Activated naive CD8-positive, alpha-beta T cell (primary cell): Measurements from ENCODE around the gene FRAS1.
"Not testable (repeated sequence)": the region's sequence is repeated elsewhere in the genome, so short reads cannot be mapped to it uniquely, and the experiment has no call there.

ENCODE experiments used
- H3K27ac Mint-ChIP-seq: one replicate; pipeline ENCODE4 v1.8.0; 2021; ENCODE audit warnings: mixed read lengths
- H3K27me3 Mint-ChIP-seq: one replicate; pipeline ENCODE4 v1.8.0; 2021; ENCODE audit warnings: mixed read lengths
- H3K36me3 Mint-ChIP-seq: one replicate; pipeline ENCODE4 v1.8.0; 2021; ENCODE audit warnings: mixed read lengths
- H3K4me1 Mint-ChIP-seq: one replicate; pipeline ENCODE4 v1.8.0; 2021; ENCODE audit warnings: low read depth, mixed read lengths
- H3K4me3 Mint-ChIP-seq: one replicate; pipeline ENCODE4 v1.8.0; 2021; ENCODE audit warnings: mild to moderate bottlenecking, mixed read lengths
- H3K9me3 Mint-ChIP-seq: one replicate; pipeline ENCODE4 v1.8.0; 2021; ENCODE audit warnings: low read depth, mixed read lengths

The FRAS1 gene

DNA sequence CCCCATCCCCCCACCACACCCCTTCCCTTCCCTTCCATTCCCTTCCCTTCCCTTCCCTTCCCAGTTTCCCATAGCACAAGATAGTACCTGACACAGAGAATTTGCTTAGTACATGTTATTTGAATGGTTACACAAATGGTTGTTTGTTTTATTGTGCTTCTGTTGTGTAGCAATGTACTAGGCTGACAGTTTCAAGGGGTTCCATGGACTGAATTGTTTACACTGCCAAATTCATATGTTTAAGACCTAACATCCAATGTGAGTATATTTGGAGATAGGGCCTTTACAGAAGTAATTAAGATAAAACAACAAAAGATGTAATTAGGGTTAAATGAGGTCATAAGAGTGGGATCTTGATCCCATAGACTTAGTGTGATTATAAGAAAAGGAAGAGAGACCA is 133.5 kb downstream of the FRAS1 start:
- no peaks in the 10 kb centered on the region for H3K4me1 Mint-ChIP-seq
- H3K9me3 Mint-ChIP-seq: no peaks in the 10 kb centered on the region
- no peaks in the 10 kb centered on the region for H3K36me3 Mint-ChIP-seq
- no peak overlapping the region for H3K27ac Mint-ChIP-seq
- no peaks in the 10 kb centered on the region for H3K27me3 Mint-ChIP-seq
- H3K4me3 Mint-ChIP-seq: no peak overlapping the region

DNA sequence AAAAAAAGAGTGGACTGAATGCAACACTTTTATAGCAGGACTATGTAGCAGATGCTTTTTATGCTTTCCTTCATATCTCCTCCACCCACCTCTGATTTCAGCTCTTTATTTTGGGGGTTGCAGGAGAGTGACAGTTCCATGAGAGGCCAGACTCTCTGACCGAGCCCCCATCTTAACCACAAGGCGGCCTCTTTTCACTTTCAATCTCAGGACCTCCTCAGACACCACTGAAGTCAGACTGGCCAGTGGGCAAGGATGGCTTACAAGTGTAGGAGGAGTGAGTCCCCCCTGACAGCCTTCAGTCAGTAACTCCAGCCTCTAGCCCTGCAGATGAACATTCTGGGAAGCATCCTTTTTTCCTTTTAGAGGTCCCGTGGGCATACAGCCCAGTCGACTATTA is 140.8 kb downstream of the FRAS1 start:
- H3K36me3 Mint-ChIP-seq: no peaks in the 10 kb centered on the region
- peaks cover 4% of the 10 kb centered on the region for H3K9me3 Mint-ChIP-seq
- H3K4me3 Mint-ChIP-seq: no peak overlapping the region
- H3K4me1 Mint-ChIP-seq: no peaks in the 10 kb centered on the region
- peaks cover 1% of the 10 kb centered on the region for H3K27me3 Mint-ChIP-seq
- H3K27ac Mint-ChIP-seq: no peak overlapping the region

DNA sequence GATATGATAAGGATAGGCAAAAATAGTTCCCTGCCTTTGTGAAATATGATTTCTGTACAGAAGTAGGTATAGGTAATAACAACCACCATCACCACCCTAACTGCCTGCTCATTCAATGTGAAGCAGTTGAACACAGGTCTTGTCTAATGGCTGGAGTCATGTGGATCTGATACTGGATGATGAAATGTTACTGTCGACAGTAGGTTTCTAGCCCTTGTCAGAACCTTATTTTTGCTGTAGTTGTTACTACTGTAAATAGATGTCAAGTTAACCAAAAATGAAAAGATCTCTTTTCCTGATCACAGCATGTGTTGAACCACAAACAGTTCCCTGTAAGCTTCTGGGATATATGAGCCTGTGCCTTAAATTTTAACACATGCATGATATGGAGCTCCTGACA is 142.9 kb downstream of the FRAS1 start:
- no peak overlapping the region for H3K4me3 Mint-ChIP-seq
- no peaks in the 10 kb centered on the region for H3K4me1 Mint-ChIP-seq
- H3K9me3 Mint-ChIP-seq: peaks cover 4% of the 10 kb centered on the region
- no peaks in the 10 kb centered on the region for H3K36me3 Mint-ChIP-seq
- peaks cover 1% of the 10 kb centered on the region for H3K27me3 Mint-ChIP-seq
- no peak overlapping the region for H3K27ac Mint-ChIP-seq

DNA sequence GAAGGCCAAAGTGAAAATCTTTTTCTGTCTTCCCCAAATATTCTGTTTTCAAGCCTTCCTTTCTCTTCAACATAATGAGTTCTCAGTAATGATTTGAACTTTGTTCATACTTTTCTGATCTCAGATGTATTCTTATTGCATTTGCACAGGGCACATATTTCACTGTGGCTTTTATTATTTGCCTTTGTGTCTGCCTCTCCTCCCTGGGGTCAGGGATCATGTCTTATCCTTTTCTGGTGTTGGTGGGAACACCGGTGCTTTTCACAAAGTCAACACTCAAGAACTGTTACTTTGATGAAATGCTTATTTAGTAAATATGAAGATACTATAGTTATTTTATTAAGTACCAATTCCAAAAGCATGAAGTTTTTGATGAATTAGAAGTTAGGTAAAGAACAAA is 143.8 kb downstream of the FRAS1 start:
- Mint-ChIP-seq H3K4me1 (no peaks in the 10 kb centered on the region), H3K4me3 (no peak overlapping the region), H3K36me3 (no peaks in the 10 kb centered on the region), H3K9me3 (peaks cover 4% of the 10 kb centered on the region), H3K27ac (no peak overlapping the region), H3K27me3 (peaks cover 1% of the 10 kb centered on the region)

DNA sequence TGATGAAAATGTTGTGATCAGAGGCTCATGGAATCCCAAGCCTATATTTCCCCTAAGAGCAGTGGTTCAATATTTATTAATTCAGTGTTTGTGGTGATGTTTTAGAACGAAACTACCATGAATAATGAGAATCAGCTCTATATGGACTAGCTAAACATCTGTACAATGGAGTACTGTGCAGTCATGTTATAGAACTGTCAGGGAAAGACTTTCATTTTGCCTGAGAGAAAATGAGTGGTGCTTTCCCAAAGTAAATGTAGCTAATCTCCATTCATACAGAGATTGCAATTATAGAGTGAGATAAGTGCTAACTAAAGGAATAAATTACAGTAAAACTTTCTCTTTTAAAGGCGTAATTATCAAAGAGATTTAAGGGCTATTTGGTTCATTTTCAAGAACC is 147.1 kb downstream of the FRAS1 start:
- no peaks in the 10 kb centered on the region for H3K9me3 Mint-ChIP-seq
- H3K27ac Mint-ChIP-seq: no peak overlapping the region
- peaks cover 3% of the 10 kb centered on the region for H3K27me3 Mint-ChIP-seq
- no peak overlapping the region for H3K4me3 Mint-ChIP-seq
- H3K36me3 Mint-ChIP-seq: no peaks in the 10 kb centered on the region
- no peaks in the 10 kb centered on the region for H3K4me1 Mint-ChIP-seq

DNA sequence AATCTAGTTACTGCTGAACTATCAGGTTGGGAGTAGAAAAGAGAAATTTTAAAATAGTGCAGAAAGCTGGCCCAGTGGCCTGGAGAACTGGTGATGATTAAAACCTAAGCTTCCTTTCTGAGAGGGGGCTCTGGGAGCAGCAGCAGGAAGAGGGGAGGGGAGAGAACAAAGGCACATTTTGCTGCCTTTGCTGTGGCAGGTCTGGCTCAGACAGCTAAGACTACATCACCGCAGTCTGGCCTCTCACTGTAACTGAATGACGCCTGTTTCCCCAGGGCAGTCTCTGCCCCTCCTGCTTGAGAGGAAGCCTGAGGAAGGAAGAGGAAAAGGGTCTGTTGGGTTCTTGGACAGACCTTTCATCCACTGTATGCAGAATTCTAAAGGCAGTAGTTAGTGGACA is 148.5 kb downstream of the FRAS1 start:
- H3K27ac Mint-ChIP-seq: no peak overlapping the region
- H3K9me3 Mint-ChIP-seq: no peaks in the 10 kb centered on the region
- peaks cover 4% of the 10 kb centered on the region for H3K27me3 Mint-ChIP-seq
- no peaks in the 10 kb centered on the region for H3K36me3 Mint-ChIP-seq
- no peaks in the 10 kb centered on the region for H3K4me1 Mint-ChIP-seq
- no peak overlapping the region for H3K4me3 Mint-ChIP-seq

DNA sequence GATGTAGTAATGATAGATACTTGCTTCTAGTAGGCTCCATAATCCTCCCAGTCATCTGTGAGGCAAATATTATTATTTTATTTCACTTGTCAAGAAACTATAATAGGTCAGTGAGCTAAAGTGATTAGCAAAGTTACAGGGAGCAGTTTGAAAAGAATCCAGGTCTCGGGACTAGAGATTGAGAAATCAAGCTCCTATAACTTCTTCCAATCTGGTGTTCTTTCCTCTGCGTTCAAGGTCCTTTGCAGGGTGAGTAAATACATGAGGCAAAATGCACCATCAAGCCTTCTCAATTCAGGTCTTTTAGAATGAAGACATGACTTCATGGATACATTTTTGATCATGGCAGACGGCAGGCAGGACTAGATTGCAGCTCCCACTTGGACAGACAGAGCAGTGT is 150.4 kb downstream of the FRAS1 start:
- H3K36me3 Mint-ChIP-seq: no peaks in the 10 kb centered on the region
- H3K27ac Mint-ChIP-seq: no peak overlapping the region
- no peaks in the 10 kb centered on the region for H3K9me3 Mint-ChIP-seq
- peaks cover 6% of the 10 kb centered on the region for H3K27me3 Mint-ChIP-seq
- no peak overlapping the region for H3K4me3 Mint-ChIP-seq
- no peaks in the 10 kb centered on the region for H3K4me1 Mint-ChIP-seq

DNA sequence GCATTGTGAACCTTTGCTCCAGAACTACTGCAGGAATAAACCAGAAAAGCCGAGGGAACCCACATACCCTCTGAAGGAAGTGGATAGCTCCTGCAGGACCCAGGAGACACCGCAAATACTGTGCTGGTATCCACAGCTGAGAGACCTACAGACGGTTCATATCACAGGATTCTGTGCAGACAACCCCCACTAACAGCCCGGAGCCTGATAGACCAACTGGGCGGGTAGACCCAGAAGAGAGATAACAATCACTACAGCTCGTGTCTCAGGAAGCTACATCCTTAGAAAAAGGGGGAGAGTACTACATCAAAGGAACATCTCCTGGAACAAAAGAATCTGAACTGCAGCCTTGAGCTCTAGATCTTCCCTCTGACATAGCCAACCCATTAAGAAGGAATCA is 150.8 kb downstream of the FRAS1 start:
- Mint-ChIP-seq H3K9me3 (no peaks in the 10 kb centered on the region), H3K4me1 (no peaks in the 10 kb centered on the region), H3K27me3 (peaks cover 6% of the 10 kb centered on the region), H3K4me3 (no peak overlapping the region), H3K36me3 (no peaks in the 10 kb centered on the region), H3K27ac (no peak overlapping the region)

DNA sequence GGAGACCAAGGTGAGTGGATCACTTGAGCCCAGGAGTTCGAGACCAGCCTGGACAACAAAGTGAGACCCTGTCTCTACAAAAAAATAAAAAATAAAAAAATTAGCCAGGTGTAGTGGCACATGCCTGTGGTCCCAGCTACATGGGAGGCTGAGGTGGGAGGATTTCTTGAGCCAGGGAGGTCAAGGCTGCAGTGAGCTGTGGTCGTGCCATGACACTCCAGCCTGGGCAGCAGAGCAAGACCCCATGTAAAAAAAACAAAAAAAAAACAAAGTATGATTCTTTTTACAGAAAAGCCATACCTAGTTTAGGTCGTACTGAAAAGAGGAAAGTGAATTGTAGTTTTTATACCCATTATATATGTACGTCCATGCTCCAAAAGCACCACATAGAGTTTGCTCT is 151.8 kb downstream of the FRAS1 start:
- not testable (repeated sequence) for H3K36me3 Mint-ChIP-seq, H3K4me1 Mint-ChIP-seq

DNA sequence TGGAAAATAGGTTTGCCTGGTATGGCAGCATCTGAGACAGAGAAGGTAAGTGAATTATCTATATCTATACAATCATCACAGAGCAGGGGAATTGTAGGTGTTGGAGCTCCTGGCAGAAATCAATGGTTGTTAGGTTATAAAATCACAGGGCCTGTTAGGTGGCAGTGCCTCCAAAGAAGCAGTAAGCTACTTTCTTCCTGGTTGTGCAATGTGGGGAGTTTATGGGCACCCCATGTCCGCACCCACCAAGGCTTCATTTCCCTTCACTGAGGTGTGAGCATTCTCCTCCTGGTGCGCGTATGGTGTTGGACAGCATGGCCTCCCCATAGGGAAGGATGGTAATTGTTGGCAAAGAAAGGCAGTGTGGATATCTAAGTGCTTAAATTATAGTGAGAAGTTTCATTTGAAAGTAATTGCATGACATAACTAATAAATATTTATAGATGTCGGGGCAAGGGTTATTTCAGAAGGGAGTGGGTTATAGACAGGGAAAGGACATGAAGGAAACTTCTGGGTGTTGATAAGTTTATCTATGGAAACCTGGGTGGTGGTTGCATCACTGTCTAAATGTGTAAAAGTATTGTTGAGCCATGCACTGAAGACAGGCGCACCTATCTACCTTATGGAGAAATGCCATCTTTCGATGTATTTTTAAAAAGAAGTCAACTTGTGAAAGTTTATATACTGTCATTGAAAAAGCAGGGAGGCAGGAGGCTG is 153.7 kb downstream of the FRAS1 start:
- H3K27me3 Mint-ChIP-seq: peaks cover 8% of the 10 kb centered on the region
- no peaks in the 10 kb centered on the region for H3K9me3 Mint-ChIP-seq
- no peaks in the 10 kb centered on the region for H3K4me1 Mint-ChIP-seq
- H3K36me3 Mint-ChIP-seq: no peaks in the 10 kb centered on the region
- no peak overlapping the region for H3K27ac Mint-ChIP-seq
- H3K4me3 Mint-ChIP-seq: no peak overlapping the region

More for the DNA sequence above, 151.8 kb downstream of the FRAS1 start:
- not testable (repeated sequence) for H3K9me3 Mint-ChIP-seq, H3K4me3 Mint-ChIP-seq, H3K27me3 Mint-ChIP-seq, H3K27ac Mint-ChIP-seq

DNA sequence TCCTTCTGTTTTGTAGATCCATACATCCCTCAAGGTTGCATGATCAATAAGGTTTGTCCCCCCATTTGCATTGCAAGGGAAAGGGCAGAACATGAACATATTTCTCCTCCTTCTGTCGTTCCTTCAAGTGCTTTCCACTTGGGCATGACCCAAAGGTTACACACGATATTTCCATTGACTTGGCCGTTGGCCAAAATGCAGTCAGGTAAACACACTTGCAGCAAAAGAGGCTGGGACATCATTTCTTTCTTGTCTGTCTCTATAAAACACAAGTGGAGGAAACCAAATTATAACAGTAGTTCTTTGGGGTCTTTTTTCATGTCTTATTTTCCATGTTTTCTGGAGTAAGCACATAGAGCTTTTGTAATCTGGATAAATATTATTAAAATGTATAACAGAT is 156.1 kb downstream of the FRAS1 start:
- Mint-ChIP-seq H3K4me1 (no peaks in the 10 kb centered on the region), H3K27me3 (peaks cover 7% of the 10 kb centered on the region), H3K9me3 (no peaks in the 10 kb centered on the region), H3K27ac (no peak overlapping the region), H3K4me3 (no peak overlapping the region), H3K36me3 (no peaks in the 10 kb centered on the region)

DNA sequence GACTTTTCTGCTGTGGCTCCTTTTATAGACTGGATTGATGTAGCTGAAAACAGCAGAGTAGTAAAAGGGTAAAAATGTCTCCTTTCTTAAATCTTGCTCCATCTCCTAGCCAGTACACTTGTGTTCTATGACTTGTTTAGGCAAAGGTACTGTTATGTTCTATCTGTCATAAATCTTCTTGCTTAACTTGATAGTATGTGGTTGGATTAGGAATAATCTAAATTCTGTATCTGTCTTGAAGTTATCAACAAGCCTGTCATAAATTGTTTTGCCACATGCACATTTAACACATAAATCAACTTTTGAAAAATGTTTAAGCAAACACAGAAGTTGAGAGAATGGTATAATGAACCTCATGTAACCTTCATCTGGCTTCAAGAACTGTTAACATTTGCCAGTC is 157.0 kb downstream of the FRAS1 start:
- Mint-ChIP-seq H3K27ac (no peak overlapping the region), H3K9me3 (no peaks in the 10 kb centered on the region), H3K4me3 (no peak overlapping the region)

DNA sequence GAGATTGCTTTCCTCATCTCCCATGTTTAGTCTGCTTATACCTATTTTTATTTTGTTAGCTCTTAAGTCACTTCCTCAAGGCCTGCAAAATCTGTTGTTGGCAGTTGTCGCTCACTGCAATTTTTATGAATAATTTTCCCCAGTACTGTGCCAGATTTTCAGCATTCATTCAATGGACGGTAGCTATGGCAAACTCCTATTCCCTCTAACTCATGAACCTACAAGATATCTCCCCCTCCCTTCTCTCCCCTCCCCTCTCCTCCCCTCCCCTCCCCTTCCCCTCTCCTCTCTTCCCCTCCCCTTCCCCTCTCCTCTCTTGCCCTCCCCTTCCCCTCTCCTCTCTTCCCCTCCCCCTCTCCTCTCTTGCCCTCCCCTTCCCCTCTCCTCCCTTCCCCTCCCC is 160.4 kb downstream of the FRAS1 start:
- Mint-ChIP-seq H3K27me3 (peaks cover 4% of the 10 kb centered on the region), H3K4me3 (no peak overlapping the region), H3K4me1 (no peaks in the 10 kb centered on the region)

More for the DNA sequence above, 157.0 kb downstream of the FRAS1 start:
- H3K36me3 Mint-ChIP-seq: no peaks in the 10 kb centered on the region
- H3K27me3 Mint-ChIP-seq: peaks cover 6% of the 10 kb centered on the region
- no peaks in the 10 kb centered on the region for H3K4me1 Mint-ChIP-seq

DNA sequence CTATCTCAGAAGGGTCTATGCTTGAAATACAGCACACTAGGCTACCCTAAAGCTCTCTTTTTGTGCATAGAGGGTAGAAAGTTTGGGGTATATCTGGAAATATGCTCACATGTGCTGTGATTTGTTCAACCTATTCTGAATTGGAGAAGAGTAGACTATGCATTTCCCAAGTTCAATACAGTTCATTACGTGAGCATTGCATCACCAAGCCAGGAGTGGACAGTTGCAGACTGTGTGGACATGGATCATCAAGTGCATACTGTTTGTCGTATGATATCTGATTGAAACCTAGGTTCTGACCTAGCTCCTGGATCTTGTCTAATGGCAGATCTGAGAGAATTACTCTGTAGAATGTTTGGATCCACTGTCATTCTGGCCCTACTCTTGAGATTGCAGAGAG is 161.1 kb downstream of the FRAS1 start:
- Mint-ChIP-seq H3K4me3 (no peak overlapping the region), H3K4me1 (no peaks in the 10 kb centered on the region), H3K9me3 (no peaks in the 10 kb centered on the region), H3K27ac (no peak overlapping the region), H3K36me3 (no peaks in the 10 kb centered on the region), H3K27me3 (peaks cover 4% of the 10 kb centered on the region)

More for the DNA sequence above, 160.4 kb downstream of the FRAS1 start:
- H3K9me3 Mint-ChIP-seq: no peaks in the 10 kb centered on the region
- no peak overlapping the region for H3K27ac Mint-ChIP-seq
- H3K36me3 Mint-ChIP-seq: no peaks in the 10 kb centered on the region

DNA sequence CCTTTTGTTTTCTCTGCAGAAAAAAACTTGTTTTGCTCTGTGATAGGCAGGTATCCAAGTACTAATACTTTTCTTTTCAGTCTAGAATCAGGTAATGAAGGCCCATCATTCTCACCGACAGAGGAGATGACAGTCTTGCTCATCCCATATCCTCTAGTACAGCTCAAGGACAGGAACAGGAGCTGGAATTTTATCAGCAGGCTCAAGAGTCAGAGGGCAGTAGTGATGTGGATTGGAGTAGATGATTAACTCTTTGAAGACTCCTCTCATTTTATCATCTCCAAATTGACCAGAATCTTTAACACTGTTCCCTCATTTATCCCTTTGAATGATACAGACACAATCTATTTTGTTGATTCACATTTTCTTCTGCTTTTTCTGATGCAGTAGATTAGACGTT is 162.7 kb downstream of the FRAS1 start:
- H3K27me3 Mint-ChIP-seq: peaks cover 4% of the 10 kb centered on the region
- H3K4me1 Mint-ChIP-seq: no peaks in the 10 kb centered on the region
- H3K4me3 Mint-ChIP-seq: no peak overlapping the region
- no peaks in the 10 kb centered on the region for H3K9me3 Mint-ChIP-seq
- H3K36me3 Mint-ChIP-seq: no peaks in the 10 kb centered on the region
- no peak overlapping the region for H3K27ac Mint-ChIP-seq

DNA sequence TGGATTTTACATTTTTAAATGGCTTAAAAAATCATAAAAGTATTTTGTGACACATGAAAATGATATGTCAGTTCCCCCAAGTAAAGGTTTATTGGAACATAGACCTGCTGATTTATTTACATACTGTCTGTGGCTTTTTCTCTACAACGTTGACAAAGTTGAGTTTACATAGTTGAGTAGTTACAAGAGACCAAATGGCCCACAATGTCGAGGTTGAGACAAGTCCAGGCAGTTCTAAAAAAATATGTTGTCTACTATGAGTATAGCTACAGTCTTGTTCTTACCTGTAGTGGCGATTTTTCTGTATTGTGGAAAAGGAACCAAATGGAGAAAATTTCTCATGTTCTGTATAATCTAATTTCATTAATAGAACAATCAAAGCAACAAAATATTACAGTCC is 163.2 kb downstream of the FRAS1 start:
- Mint-ChIP-seq H3K27ac (no peak overlapping the region), H3K4me1 (no peaks in the 10 kb centered on the region), H3K4me3 (no peak overlapping the region), H3K27me3 (peaks cover 4% of the 10 kb centered on the region), H3K9me3 (no peaks in the 10 kb centered on the region), H3K36me3 (no peaks in the 10 kb centered on the region)
